Activated gamma-delta T cell treated with Interleukin-2 at 50 U/mL for 16 hours (primary cell): ENCODE results near the gene ERICH4.
A peak's percentile ranks its signal among the peaks of the same experiment; 100 is the strongest.
"Not testable (repeated sequence)": the region's sequence is repeated elsewhere in the genome, so short reads cannot be mapped to it uniquely, and the experiment has no call there.

Experiments used
- DNase-seq: peaks from one replicate; pipeline ENCODE4 v3.0.0-alpha.2; 2020

The ERICH4 gene

DNA sequence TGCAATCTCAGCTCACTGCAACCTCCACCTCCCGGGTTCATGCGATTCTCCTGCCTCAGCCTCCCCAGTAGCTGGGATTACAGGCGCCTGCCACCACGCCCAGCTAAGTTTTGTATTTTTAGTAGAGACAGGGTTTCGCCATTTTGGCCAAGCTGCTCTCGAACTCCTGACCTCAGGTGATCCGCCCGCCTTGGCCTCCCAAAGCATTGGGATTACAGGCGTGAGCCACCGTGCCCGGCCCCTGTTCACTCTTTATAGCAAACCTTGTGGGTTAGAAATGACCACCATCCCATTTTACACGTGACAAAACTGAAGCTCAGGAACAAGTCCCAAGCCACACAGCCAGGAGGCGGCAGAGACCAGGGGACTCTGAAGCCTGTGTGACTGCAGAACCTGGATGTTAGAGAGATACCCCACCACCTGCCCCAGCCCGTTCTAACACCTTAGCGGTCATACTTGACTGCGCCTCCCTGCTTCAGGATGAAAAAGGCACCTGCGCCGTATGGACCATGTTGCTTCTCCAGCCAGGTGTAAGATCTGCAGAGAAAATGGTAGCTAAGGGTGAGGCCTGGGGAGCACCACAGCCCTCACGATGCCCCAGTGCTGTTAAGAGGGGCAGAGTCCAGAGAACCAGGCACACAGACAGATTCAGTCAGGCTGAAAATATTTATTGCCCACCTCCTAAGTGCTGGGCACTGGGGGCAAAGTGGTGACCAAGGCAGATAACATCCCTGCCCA lies 6.9 kb upstream of the ERICH4 start:
- DNase-seq: no peak

DNA sequence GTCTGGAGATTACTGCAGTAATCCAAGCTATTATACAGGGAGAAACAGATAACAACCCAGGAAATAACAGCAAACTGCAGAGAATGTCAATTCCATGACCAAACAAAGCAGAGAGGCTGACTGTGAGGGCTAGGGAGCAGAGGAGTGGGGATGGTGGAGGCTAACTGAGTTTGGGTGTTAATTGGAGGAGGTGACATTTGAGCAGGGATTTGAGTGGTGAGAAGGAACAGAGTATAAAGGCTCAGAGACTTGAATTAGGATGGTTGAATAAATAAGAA lies 6.3 kb upstream of the ERICH4 start:
- DNase-seq: no peak

DNA sequence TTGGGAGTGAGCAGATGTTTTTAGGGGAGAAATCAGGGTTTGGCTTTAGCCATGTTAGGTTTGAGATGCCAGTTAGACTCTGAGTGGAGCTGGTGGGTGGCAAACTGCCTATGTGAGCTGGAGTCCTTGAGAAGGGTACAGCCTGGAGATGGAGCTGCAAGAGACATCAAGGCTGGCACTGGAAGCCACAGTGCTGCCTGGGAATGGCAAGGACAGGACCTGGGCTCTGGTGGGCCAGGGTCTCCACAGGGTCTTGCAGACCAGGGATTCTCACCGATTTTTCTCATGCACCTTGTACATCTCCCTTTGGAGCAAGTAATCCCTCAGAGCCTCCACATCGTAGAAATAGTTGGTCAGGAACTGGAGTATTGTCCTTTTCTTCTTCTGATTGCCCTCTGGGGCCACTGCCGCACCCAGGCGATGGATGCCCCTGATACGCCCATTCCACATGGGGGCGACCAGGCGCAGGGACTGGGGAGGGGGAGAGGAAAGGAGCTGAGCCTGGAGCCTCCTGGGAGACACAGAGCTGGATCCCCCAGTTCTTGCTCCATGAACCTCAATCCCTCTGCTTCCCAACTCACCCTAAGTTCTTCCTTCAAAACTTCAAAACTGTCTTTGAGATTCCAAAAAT lies 4.9 kb upstream of the ERICH4 start:
- no peak for DNase-seq

DNA sequence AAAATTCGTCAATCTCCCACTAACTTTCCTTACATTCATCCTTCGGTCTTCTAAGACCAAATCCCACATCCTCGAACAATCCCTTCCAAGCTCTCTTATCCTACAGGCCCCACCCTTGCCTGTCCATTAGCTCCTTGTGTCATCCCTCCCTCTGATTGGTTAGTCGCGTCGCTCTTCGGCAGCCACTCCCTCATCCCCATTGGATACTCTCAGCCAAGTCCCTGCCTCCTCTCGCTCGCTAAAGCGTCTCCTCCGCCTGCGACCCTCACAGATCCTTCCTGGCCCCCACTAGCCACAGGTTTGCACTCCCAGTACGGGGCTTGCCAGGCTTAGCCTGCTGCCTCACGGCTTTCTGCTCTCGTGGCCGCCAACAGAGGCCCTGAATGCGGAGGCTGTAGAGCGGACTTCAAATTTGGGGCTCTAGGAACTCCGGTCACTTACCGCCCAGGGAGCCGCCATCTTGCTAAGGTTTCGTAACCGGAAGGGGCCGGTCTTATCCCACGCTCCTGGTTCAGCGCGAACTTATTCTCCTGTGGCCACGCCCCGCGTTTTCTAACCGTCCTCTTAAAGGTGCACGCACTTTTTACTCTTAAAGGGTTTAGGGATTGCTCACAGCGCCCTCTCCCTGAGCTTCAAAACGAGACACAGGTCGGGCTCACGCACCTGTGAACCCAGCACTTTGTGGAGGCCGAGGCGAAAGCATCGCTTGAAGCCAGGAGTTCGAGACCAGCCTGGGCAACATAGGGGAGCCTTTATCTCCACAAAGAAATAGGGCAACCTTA lies 3.3 kb upstream of the ERICH4 start, which contains the start of gene DMAC2:
Gene DMAC2 (minus strand): TSS at position 472 of the 782 bp plus-strand sequence. CDS start 13 bp downstream, at position 459.
- peak; percentile 94 for DNase-seq

DNA sequence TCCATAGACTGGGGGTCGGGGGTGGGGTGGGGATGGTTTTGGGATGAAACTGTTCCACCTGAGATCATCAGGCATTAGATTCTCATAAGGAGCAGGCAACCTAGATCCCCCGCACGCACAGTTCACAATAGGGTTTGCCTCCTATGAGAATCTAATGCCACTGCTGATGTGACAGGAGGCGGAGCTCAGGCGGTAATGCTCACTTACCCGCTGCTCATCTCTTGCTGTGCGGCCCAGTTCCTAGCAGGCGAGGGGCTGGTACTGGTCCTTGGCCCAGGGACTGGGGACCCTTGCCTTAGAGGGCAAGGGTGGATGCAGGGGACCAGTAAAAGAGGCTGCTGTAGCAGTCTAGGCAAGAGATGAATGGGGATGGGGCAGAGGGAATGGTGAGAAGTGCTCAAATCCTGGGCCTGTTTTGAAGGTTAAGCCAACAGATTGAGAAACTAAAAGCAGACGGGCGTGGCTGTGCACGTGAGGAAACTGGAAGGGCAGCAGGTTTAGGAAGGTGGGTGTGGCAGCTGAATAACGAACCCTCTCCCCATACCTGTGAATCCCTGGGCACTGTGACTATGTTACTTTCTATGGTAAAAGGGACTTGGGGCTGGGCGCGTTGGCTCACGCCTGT lies 1.5 kb upstream of the ERICH4 start:
- no peak for DNase-seq

DNA sequence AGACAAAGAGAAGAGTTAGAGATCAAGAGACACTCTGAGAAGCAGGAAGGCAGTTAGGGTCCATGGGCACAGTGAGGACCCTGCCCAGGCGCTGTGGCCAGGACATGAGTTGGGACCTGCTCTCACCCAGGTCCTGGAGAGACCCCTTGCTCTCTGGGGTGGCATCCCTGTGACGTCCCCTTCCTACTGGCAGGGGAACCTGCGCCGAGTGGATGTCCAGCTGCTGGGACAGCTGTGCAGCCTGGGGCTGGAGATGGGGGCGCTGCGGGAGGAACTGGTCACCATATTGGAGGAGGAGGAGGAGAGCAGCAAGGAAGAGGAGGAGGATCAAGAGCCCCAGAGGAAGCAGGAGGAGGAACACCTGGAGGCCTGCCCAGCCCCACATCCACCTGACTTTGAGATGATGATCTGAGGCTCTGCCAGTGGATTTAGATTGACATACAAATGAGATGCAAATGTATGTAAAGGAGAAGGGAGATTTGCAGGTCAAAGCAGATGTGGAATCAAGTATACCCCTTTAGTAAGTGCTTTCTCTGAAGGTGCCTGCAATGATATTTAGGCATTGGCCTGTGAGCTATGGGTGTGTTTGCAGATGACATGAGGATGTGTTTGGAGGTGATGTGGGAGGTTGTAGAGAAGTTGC lies 978 bp downstream of the ERICH4 start:
- no peak for DNase-seq

DNA sequence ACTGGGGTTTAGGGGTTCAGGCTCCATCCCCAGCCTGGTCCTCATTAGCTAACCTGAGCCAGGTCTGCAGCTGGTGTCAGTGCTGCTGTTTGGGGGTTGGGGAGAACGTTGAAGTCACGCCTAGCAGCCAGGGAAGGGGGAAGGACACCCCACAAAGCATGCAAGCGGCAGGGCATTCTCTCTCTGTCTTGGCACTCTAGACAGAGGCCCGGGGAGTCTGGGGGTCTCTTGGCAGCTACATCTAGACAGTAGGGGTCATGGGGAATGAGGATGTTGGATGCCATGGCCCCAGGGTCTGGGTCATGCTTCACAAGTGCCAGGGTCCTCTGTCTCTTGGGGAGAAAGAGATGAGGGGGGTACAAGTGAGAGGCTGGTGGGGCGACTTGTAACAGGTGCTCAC lies 2.6 kb downstream of the ERICH4 start:
- no peak for DNase-seq

DNA sequence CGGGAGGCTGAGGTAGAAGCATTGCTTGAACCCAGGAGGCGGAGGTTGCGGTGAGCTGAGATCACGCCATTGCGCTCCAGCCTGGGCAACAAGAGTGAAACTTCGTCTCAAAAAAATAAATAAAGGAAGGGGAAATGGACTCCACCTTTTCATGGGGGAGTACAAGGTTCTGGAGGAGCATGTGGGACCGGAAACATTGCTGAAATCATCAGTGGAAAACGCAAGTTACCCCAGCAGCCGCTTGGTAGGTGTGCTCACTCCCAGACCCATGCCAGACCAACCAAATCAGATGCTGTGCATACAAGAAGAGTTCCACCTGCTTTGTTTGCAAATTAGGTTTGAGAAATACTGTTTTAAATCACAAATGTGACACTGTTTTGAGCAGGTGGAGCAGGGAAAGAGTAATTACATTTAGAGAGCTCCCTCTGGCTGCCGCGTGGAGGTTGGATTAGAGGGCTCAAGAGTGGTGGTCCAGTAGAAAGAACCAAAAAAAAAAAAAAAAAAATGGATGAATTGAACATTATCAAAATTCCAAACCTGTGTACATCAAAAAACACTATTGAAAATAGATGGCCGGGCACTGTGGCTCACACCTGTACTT lies 4.9 kb downstream of the ERICH4 start:
- DNase-seq: no peak

DNA sequence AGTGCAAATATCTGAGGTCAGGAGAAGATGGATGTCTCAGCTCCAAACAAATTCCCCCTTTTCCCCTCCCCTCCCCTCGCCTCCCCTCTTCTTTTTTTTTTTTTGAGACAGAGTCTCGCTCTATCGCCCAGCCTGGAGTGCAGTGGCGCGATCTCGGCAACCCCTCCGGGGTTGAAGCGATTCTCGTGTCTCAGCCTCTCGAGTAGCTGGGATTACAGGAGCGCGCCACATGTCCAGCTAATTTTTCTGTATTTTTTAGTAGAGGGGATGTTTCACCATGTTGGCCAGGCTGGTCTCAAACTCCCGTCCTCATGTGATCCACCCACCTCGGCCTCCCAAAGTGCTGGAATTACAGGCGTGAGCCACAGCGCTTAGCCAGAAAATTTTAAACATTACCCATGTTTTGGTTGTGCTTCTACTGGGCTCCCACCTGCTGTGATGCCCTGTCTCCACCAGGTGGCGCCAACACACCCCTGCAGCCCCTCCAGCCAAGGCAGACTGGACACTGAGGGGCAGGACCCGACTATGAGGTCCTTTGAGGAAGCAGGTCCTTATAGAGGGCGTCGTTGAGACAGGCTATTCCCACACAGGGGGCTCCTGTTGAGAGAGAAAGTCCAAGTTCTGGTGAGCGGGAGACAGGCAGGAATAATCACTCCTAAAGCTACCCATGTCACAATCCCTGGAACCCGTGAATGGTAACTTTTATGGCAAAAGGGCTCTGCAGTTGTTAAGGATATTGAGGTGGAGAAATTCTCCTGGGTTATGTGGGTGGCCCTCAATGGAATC lies 6.3 kb downstream of the ERICH4 start:
- DNase-seq: peak; percentile 71

DNA sequence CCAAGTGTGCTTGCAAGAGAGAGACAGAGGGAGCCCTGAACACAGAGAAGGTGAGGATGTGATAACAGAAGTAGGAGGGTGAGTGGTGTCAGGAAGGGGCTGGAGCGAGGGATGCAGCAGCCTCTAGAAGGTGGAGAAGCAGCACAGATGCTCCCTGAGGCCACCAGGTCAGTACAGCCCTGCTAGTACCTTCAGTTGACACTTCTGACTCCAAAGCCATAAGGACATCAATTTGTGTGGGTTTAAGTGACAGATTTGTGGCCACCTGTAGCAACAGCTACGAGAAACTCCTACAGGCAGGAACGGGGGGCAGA lies 6.9 kb downstream of the ERICH4 start:
- no peak for DNase-seq

DNA sequence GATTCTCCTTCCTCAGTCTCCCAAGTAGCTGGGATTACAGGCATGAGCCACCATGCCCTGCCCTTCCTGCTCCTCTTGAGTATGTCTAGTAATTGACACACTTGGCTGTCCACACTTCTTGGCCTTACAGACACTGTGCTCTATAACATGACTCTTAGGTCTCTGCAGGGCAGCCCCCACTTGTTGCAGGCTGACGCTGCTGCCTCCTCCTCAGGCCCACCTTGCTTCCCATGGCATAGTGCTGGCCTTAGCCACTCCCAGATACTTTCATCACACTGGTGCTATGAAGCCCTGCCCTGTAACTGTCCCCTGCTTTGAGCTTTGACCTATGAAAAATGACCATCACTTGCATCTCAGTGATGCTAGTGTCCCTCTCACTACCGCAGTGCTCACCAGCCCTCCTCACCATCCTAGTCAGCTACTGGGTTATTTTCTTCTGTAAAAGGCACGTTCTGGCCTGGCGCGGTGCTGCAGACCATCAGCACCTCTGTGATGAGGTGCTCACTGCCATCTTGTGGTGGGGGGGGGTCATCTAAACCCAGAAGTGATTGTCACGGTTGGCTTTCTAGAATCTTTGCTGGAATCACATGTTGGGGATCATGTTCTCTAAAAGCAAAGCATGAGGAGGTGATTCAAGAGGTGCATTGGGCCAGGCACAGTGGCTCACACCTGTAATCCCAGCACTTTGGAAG lies 9.8 kb downstream of the ERICH4 start:
- no peak for DNase-seq

DNA sequence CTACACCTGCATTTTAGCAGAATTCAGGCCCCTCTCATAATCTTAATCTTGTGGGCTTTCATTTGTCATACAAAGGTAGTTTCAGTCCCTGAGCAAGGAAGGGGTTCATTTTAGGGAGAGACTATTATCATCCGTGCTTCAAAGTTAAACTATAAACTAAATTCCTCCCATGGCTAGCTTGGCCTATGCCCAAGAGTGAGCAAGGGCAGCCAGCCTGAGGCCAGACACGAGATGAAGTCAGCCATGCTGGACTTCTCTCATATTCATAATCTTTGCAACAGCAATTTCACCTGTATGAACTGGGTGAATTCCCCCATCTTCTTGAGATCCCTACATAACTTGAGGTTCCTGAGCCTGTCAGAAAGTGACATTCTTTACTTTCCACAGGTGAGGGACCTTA lies 13.0 kb downstream of the ERICH4 start:
- DNase-seq: no peak

DNA sequence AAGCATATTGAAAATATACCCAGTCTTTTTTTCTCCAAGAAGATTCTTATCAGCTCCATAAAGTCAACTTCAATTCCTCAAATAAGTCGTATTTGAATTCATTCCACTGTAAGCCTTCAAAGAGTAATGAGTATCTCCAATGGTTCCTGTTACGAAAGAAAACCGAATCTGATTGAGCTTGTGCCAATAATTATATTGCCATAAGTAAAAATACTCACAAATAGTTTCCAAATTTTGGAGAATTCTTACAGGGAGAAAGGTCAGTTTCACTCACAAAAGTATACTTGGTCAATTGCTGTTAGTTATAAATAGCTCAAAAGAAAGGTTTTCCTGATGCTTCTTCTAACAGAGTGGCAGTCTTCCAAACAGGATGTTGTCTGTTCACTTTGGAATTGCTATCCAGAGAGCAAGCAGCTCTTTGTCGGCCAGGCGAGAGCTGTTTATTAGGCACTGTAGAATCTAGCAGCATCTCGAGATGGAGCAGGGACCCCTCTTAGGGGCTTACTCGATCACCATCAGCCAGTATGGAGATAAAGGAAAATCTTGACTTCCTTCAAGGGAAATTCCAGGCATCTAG lies 13.5 kb downstream of the ERICH4 start:
- DNase-seq: no peak

DNA sequence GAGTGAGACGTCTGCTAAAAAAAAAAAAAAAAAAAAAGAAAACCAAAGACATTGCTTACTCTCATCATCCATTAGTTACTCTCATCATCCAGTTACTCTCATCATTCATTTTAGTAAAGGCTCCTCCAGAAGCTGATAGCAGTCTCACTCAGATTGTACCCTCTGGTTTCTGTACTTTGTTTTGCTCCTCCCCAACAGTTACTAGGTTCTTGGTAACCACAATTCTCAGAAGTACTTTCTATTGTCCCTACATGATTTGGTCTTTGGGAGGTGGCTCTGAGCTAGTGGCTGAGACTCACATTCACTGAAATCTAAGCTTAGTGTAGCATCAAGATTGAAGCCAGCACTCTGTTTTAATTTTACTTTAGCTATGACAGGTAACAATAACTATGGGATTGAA lies 14.3 kb downstream of the ERICH4 start:
- no peak for DNase-seq

DNA sequence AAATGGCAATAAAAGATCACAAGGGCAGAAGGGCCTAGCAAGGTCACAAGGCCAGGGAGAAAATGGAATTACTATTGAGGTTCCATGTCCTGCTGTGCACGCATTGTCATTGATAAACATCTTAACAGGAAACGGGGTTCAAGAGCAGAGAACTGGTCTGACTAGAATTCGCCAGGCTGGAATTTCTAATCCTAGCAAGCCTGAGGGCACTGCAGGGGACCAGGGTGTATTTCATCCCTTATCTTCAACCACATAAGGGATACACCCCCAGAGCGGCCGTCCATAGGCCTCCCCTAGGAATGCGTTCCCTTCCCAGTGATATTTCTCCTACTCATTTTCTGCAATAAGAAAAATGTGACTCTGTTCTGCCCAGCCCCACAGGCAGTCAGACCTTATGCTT lies 19.5 kb downstream of the ERICH4 start:
- DNase-seq: no peak

DNA sequence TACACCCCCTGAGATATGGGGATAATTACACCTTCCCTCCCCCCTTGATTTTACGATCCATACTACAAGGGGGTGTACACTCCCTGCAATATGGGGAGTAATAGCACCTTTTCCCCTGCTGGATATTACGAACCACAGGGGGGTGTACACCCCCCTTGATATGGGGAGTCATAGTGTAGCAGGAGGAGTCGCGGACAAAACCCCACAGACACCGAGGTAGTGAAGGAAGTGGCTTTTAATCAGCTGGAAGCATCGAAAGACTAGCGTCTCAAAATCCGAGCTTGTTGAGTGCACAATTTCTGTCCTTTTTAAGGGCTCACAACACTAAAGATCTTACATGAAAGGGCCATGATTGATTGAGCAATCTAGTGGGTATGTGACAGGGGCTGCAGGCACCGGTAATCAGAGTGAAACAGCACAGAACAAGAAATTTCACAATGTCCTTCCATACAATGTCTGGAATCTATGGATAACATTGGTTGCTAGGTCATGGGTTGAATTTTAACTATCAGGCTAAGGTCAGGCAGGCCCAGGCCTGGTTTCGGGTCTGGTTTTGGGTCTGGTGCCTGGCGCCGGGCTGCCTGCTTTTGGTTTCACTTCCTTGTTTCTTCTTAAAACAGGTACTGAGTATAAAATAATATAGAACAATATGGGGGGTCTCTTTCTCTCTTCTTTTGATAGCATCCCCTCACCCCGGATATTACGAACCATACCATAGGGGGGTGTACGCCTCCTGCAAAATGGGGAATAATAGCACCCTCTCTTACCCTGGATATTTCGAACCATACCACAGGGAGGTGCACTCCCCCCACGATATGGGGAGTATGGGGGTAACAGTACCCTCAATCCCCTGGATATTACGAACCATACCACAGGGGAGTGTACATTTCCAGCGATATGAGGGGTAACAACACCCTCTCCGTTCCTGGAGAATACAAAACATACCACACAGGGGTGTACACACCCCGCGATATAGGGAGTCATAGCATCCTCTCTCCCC lies 20.6 kb downstream of the ERICH4 start:
- DNase-seq: not testable (repeated sequence)

DNA sequence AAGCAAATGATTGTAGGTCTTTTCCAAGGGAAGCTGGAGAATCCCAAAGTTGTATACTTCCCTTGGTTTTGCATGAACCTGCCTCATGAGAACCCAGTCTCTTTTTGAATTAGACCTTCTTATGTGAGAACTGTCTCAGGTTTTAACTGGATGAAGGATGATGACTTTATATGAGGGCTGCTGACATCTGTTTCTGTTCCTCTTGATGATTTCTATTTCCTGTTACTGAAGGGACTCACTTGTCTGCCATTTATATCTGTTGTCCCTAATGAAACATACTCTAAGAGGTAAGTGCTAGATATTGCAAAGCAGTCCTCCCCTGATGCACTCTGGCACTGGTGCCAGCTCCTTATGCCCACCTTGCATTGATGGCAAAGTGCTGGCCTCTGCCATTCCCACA lies 33.6 kb downstream of the ERICH4 start:
- no peak for DNase-seq

DNA sequence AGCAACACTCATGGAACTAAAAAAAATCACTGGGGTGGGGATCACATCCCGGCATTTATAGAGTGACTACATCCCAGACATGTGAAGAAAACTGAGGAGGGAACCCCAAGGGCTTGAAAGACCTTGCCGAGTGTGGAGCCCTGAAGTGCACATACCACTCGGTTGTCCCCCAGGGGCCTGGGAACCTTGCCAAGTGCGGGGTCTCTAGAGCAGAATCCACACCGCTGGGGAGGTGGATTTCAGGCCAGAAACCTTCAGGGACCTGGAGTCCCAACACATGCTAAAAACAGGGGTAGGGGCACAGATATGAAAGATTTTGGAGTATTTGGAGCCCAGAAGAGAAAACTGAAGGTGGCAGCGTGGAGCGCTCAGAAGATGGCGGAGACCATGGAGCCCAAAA lies 35.2 kb downstream of the ERICH4 start:
- no peak for DNase-seq

DNA sequence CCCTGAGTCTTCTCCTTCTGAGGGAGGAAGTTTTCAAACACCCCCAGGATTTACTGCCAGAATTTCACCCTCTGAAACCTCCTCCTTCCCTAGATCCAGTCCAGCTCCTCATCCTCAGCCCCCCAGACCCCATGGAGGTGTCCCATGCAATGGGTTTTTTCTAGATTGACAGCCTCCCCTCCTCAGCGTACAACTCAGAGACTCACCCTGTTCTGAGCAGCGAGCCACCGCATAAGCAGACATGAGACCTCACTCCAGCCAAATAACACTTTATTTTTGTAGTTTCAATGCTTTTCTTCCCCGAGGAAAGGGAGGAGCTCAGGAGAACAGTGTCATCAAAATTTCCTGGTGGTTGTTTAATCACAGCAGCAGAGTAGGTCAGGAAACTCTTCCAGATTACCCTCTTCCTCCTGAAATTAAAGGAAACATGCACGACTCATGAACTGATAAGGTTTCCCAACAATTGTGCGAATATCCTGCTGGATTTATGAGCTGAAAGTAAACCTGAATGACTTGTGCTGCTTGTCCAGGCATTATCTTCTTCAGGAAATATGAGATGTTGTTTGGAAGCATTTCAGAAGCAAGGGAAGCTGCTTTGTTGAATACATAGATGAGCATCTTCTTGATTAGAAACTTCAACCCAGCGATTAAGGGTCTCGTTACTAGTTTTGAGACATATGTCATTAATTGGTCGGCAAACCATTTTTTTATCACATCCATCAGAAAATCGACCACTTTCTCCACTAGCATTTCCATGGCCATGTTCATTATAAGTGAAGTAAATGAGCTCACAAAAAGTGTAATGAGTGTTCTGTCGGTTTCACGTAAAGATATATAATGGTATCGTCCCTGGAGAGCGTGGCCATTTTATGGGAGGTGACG lies 36.2 kb downstream of the ERICH4 start:
- no peak for DNase-seq
